Adrenal gland (tissue), 12 donors: ENCODE measurements around the gene TNK1. TPM values are rescaled to one million over a fixed set of nuclear protein-coding genes. Genes with fewer than 3 reads are reported as not detected.
"Not testable (repeated sequence)": the region's sequence is repeated elsewhere in the genome, so short reads cannot be mapped to it uniquely, and the experiment has no call there.

Experiments
- DNase-seq, 7 donors: peaks; one replicate each; pipeline ENCODE4 v3.0.0-alpha.2; 2019 to 2020
- H3K27ac ChIP-seq, 5 donors: fragments of 200-600 bp; sonication (generic) in 4 of 5; 1 replicate in 3 of 5; 2 replicates in 2 of 5; pipeline versions ENCODE4 v1.5.1 to v1.8.0; 2016 to 2020; ENCODE audit warnings: mild to moderate bottlenecking in 1 of 5
- H3K27me3 ChIP-seq: fragments of 200-600 bp; 2 replicates; pipeline ENCODE4 v1.8.0; 2021
- H3K36me3 ChIP-seq, 2 donors: fragments of 200-600 bp; replicated peaks in 1 of 2; 1 replicate in 1 of 2; 2 replicates in 1 of 2; pipeline versions ENCODE4 v1.5.1 to v1.8.0; 2018 to 2022
- H3K4me1 ChIP-seq, 2 donors: fragments of 200-600 bp; replicated peaks in 1 of 2; 1 replicate in 1 of 2; 2 replicates in 1 of 2; pipeline versions ENCODE4 v1.5.1 to v1.8.0; 2018 to 2021
- H3K4me3 ChIP-seq, 4 donors: fragments of 200-600 bp; sonication (generic) in 3 of 4; one replicate each; pipeline ENCODE4 v1.5.1; 2016 to 2018
- H3K9me3 ChIP-seq, 3 donors: fragments of 200-600 bp; sonication (generic) in 1 of 3; replicated peaks in 1 of 3; 1 replicate in 2 of 3; 2 replicates in 1 of 3; pipeline versions ENCODE4 v1.5.1 to v1.8.0; 2016 to 2021
- POLR2A ChIP-seq, 2 donors: fragments of 450-650 bp; IDR thresholded peaks; one replicate each; pipeline ENCODE4 v1.6.1; 2017; ENCODE audit warnings: antibody characterized with exemption in 2 of 2, mild to moderate bottlenecking in 2 of 2, moderate library complexity in 1 of 2
- WGBS, 4 donors: extraction: QIAGEN DNeasy Blood & Tissue Kit in 2 of 4; methylation state at CpG; one replicate each; pipeline versions ENCODE4 v1.1.5 to v1.1.7; 2013 to 2017; 5-methylcytosine and 5-hydroxymethylcytosine counted together
- intact Hi-C, 2 donors: fragments of 100-400 bp; cut with DNase I; formaldehyde crosslinking; loops; one replicate each; pipeline versions ENCODE4 v1.14.1 to v1.15.0; 2022 to 2023
- polyA plus RNA-seq, 3 donors: library from polyadenylated mRNA; stranded (reverse); fragments of 200-250 nt in 2 of 3; fragments of 350-450 nt in 1 of 3; fragmentation: Illumina TruSeq in 1 of 3; extraction: RNeasy Lipid Tissue Mini Kit (QIAGEN cat#74804) in 1 of 3; gene quantifications; one replicate each; pipeline ENCODE4 v1.2.3, GENCODE V29; 2013 to 2014
- total RNA-seq, 9 donors: library from RNA; depleted of rRNA in 4 of 9; stranded (reverse); fragments of >200 nt in 4 of 9; fragments of 120-200 nt in 1 of 9; fragmentation: NEBNext Ultra II Directional in 1 of 9; extraction: Animal tissue kit (Norgen Biotek cat#: 25700) in 1 of 9; gene quantifications; one replicate each; pipeline versions ENCODE4 v1.1.0 to v1.2.4, GENCODE V29; 2013 to 2023
- TF ChIP-seq, protein P1 (sequence below), 6 experiments: fragments of 450-650 bp in 4 of 6; fragments of 200-600 bp in 2 of 6; sonication (generic) in 1 of 6; IDR thresholded peaks; 1 replicate in 5 of 6; 2 replicates in 1 of 6; pipeline versions ENCODE4 v1.5.1 to v1.8.0; 2016 to 2021; ENCODE audit warnings: antibody characterized with exemption in 6 of 6, mild to moderate bottlenecking in 2 of 6, moderate library complexity in 1 of 6
- donor health status: healthy with polysubstance abuse.
- donor health status: Bipolar disorder and iron deficiency.
- donor health status: DM: yes; HTN: yes; CAD: no.
- donor health status: DM: no; HTN: no; CAD: no.
- donor health status: DM: no; HTN: no; CAD: no.
- donor health status: DM: yes; HTN: yes; CAD: no.

Gene TNK1
- total and polyA plus RNA-seq, 12 donors = 0.06 to 8.7 (median 2.0) TPM

- no peaks in the 10 kb centered on the region for H3K27me3 ChIP-seq
- no peaks in the 10 kb centered on the region for H3K36me3 ChIP-seq
- intact Hi-C loops = no loop called here
- H3K4me1 ChIP-seq = no peaks in the 10 kb centered on the region
- DNase-seq = peak in 1 of 7 donors; percentile 18
- 45 to 48% (median 48%) methylated on average over 12 to 17 of the region's 17 CpGs for WGBS, 4 donors
- H3K27ac ChIP-seq = no peak within 1 kb of the TSS
- no peaks in the 10 kb centered on the region for H3K9me3 ChIP-seq
- H3K4me3 ChIP-seq = no peak within 1 kb of the TSS
- no peak for TF ChIP-seq POLR2A (IDR thresholded peaks at IDR 0.05)
- TF ChIP-seq, protein P1, sequence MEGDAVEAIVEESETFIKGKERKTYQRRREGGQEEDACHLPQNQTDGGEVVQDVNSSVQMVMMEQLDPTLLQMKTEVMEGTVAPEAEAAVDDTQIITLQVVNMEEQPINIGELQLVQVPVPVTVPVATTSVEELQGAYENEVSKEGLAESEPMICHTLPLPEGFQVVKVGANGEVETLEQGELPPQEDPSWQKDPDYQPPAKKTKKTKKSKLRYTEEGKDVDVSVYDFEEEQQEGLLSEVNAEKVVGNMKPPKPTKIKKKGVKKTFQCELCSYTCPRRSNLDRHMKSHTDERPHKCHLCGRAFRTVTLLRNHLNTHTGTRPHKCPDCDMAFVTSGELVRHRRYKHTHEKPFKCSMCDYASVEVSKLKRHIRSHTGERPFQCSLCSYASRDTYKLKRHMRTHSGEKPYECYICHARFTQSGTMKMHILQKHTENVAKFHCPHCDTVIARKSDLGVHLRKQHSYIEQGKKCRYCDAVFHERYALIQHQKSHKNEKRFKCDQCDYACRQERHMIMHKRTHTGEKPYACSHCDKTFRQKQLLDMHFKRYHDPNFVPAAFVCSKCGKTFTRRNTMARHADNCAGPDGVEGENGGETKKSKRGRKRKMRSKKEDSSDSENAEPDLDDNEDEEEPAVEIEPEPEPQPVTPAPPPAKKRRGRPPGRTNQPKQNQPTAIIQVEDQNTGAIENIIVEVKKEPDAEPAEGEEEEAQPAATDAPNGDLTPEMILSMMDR (IDR thresholded peaks at IDR 0.05) = no peak
Measured at GRCh38 chr17:7336240-7337175, 44.4 kb upstream of the TNK1 start, which contains the start of gene ACAP1. Gene ACAP1 (plus strand): TSS chr17:7336529. CDS start chr17:7336735, 206 bp downstream.

DNA sequence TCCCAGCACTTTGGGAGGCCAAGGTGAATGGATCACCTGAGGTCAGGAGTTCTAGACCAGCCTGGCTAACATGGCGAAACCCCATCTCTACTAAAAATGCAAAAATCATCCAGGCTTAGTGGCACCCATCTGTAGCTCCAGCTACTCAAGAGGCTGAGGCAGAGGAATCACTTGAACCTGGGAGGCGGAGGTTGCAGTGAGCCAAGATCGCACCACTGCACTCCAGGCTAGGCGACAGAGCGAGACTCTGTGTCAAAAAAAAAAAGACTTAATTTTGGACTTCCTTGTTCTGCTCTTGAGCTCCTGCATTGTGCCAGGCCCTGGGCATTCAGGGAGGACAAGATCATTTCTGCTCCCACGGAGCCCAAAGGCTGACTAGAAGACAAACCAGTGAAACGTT is 43.3 kb upstream of the TNK1 start:
- H3K36me3 ChIP-seq, H3K4me3 ChIP-seq, H3K9me3 ChIP-seq, H3K27me3 ChIP-seq, H3K4me1 ChIP-seq, DNase-seq, intact Hi-C loops, H3K27ac ChIP-seq: not testable (repeated sequence)
- WGBS, 4 donors = 69 to 75% (median 72%) methylated on average over 7 of the region's 7 CpGs

- Histone ChIP-seq H3K4me3 (no peak overlapping the region), H3K4me1 (no peaks in the 10 kb centered on the region), H3K9me3 (no peaks in the 10 kb centered on the region), H3K27me3 (no peaks in the 10 kb centered on the region), H3K36me3 (no peaks in the 10 kb centered on the region), H3K27ac (no peak overlapping the region)
- WGBS, 4 donors = 40 to 56% (median 49%) methylated on average over 2 of the region's 2 CpGs
- no peak for DNase-seq
- intact Hi-C loops = loop anchor here in 1 of 2 donors (5.0 kb wide), 1 partner anchor 58 kb away; the partner anchor contains the start of gene SLC2A4
- no peak for TF ChIP-seq POLR2A (IDR thresholded peaks at IDR 0.05)
- TF ChIP-seq, protein P1 (IDR thresholded peaks at IDR 0.05) = no peak
Measured at GRCh38 chr17:7340179-7340578, 40.7 kb upstream of the TNK1 start.

DNA sequence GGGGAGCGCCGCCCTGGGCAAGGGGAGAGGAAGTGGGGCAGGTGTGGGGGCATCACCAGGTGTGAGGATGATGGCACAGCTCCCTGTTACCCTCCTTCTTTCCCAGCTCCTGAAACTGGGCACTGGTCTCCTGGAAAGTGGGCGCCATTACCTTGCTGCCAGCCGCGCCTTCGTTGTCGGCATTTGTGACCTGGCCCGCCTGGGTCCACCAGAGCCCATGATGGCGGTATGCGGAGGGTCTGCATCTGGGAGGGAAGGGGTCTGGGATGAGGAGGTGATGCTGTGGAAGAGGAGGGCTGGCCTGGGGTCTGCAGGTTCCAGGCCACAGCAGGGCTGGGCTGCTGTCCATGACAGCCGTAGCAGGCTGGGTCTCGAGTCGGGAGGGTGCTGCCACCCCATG is 39.0 kb upstream of the TNK1 start:
- WGBS, 4 donors = 82 to 95% (median 88%) methylated on average over 7 to 13 of the region's 13 CpGs
- H3K27ac ChIP-seq = no peak overlapping the region
- no peaks in the 10 kb centered on the region for H3K27me3 ChIP-seq
- peaks cover 0 to 6% of the 10 kb centered on the region in 2 donors for H3K4me1 ChIP-seq
- DNase-seq = no peak
- H3K36me3 ChIP-seq = no peaks in the 10 kb centered on the region
- intact Hi-C loops = loop anchor here in 1 of 2 donors (5.0 kb wide), 1 partner anchor 60 kb away; the partner anchor contains the start of gene SLC2A4
- no peaks in the 10 kb centered on the region for H3K9me3 ChIP-seq
- no peak overlapping the region for H3K4me3 ChIP-seq
- TF ChIP-seq, protein P1 (IDR thresholded peaks at IDR 0.05) = no peak
- no peak for TF ChIP-seq POLR2A (IDR thresholded peaks at IDR 0.05)
